Stromal cell of bone marrow (primary cell): ENCODE results near the gene TPTE.
"Not testable (repeated sequence)": the region's sequence is repeated elsewhere in the genome, so short reads cannot be mapped to it uniquely, and the experiment has no call there.

Source experiments
- DNase-seq: peaks from one replicate; pipeline ENCODE4 v3.0.0-alpha.2; 2012; ENCODE audit warnings: low read depth

TPTE gene

GRCh38 chr21:10617133-10617752 is 95.9 kb downstream of the TPTE start:
- DNase-seq = not testable (repeated sequence)

- DNase-seq = no peak
Observed at GRCh38 chr21:10627316-10627863, 106.0 kb downstream of the TPTE start.

GRCh38 chr21:10629239-10629638 is 107.9 kb downstream of the TPTE start:
- DNase-seq = not testable (repeated sequence)

GRCh38 chr21:10630829-10631228 is 109.4 kb downstream of the TPTE start:
- DNase-seq = not testable (repeated sequence)

- DNase-seq = not testable (repeated sequence)
Observed at GRCh38 chr21:10631316-10631715, 109.9 kb downstream of the TPTE start.

- not testable (repeated sequence) for DNase-seq
Observed at GRCh38 chr21:10638144-10638543, 116.8 kb downstream of the TPTE start.

- DNase-seq = no peak
Observed at GRCh38 chr21:10639123-10639522, 117.7 kb downstream of the TPTE start.

- not testable (repeated sequence) for DNase-seq
Observed at GRCh38 chr21:10639746-10640145, 118.4 kb downstream of the TPTE start.

- no peak for DNase-seq
Observed at GRCh38 chr21:10640446-10640845, 119.1 kb downstream of the TPTE start.

- DNase-seq = no peak
Observed at GRCh38 chr21:10641107-10641506, 119.7 kb downstream of the TPTE start.

- DNase-seq = not testable (repeated sequence)
Observed at GRCh38 chr21:10645667-10646066, 124.3 kb downstream of the TPTE start.

- DNase-seq = not testable (repeated sequence)
Observed at GRCh38 chr21:10649350-10650149, 128.2 kb downstream of the TPTE start.

- not testable (repeated sequence) for DNase-seq
Observed at GRCh38 chr21:10650297-10650696, 128.9 kb downstream of the TPTE start.
